HCT116 (cell line): ENCODE results near the gene IGSF3. TPM values are rescaled to one million over a fixed set of nuclear protein-coding genes. Genes with fewer than 3 reads are reported as not detected.

Experiments
- ATAC-seq: fragments of 200-7000 bp; cut with Tn5 transposase; 2 replicates; pipeline ENCODE4 v1.9.1; 2020; ENCODE audit warnings: mild to moderate bottlenecking, moderate library complexity
- BruUV-seq: library from RNA; stranded (reverse); fragments of 400-500 nt; replicated peaks from 2 replicates; lab custom pipeline; 2021; lab: Mats Ljungman, UMichigan
- CTCF ChIA-PET: fragments of 300-600 bp; sonication (Branson Sonifier 250); formaldehyde crosslinking; loops from one replicate; lab custom pipeline; 2021; ENCODE audit warnings: antibody characterized with exemption; lab: Charles Lee
- POLR2A ChIA-PET: fragments of 300-600, 350-600 bp; sonication (Branson Sonifier 250); formaldehyde crosslinking; loops from one replicate; lab custom pipeline; 2021; ENCODE audit warnings: antibody characterized with exemption; lab: Charles Lee
- RAD21 ChIA-PET, 2 experiments: fragments of 300-600 bp; sonication (Branson Sonifier 250); formaldehyde crosslinking; loops; one replicate each; lab custom pipeline; 2023; ENCODE audit warnings: low total read pairs in 2 of 2; ENCODE audit not compliant: uncharacterized antibody in 2 of 2, unreplicated experiment in 2 of 2, low non-redundant PET in 1 of 2; lab: Charles Lee
- DNase-seq: peaks from one replicate; pipeline ENCODE4 v3.0.0-alpha.2; 2010; ENCODE audit warnings: low read depth, low spot score
- H2AFZ ChIP-seq: fragments of 200-600 bp; shearing (Covaris generic), sonication (generic); 2 replicates; pipeline ENCODE4 v1.6.1; 2017; ENCODE audit warnings: low read depth, mixed run types, mixed read lengths, antibody characterized with exemption, low read length; ENCODE audit not compliant: poor library complexity, severe bottlenecking
- H3K27ac ChIP-seq: 2 replicates; pipeline ENCODE4 v1.5.1; 2012; ENCODE audit warnings: low read depth, low read length
- H3K27me3 ChIP-seq: fragments of 200-600 bp; sonication (generic); 2 replicates; pipeline ENCODE4 v1.6.1; 2016; ENCODE audit warnings: mixed run types, low read length, mixed read lengths; ENCODE audit not compliant: insufficient read depth
- H3K36me3 ChIP-seq, 2 experiments: fragments of 200-500 bp in 1 of 2; fragments of 200-600 bp in 1 of 2; sonication (Bioruptor generic) in 1 of 2; sonication (generic) in 1 of 2; 2 replicates each; pipeline versions ENCODE4 v1.5.1 to v1.6.1; 2014 to 2016; ENCODE audit warnings: low read length in 2 of 2, inconsistent platforms in 1 of 2, mixed read lengths in 1 of 2, mixed run types in 1 of 2; ENCODE audit not compliant: insufficient read depth in 2 of 2, control insufficient read depth in 1 of 2
- H3K4me1 ChIP-seq, 2 experiments: fragments of 200-600 bp in 1 of 2; sonication (generic) in 1 of 2; 2 replicates each; pipeline versions ENCODE4 v1.5.1 to v1.6.1; 2012 to 2017; ENCODE audit warnings: low read length in 2 of 2, inconsistent platforms in 1 of 2, mild to moderate bottlenecking in 1 of 2, mixed read lengths in 1 of 2, mixed run types in 1 of 2, moderate library complexity in 1 of 2; ENCODE audit not compliant: insufficient read depth in 2 of 2, control insufficient read depth in 1 of 2
- H3K4me2 ChIP-seq: fragments of 200-600 bp; sonication (generic); 2 replicates; pipeline ENCODE4 v1.6.1; 2017; ENCODE audit warnings: mixed run types, low read length, mixed read lengths
- H3K4me3 ChIP-seq, 2 experiments: fragments of 200-600 bp in 1 of 2; sonication (generic) in 1 of 2; replicated peaks in 1 of 2; 2 replicates each; pipeline ENCODE4 v1.5.1; 2011 to 2016; ENCODE audit warnings: low read length in 2 of 2, control low read depth in 1 of 2, low read depth in 1 of 2, mild to moderate bottlenecking in 1 of 2, mixed read lengths in 1 of 2, mixed run types in 1 of 2
- H3K79me2 ChIP-seq: fragments of 200-600 bp; sonication (generic); 2 replicates; pipeline ENCODE4 v1.6.1; 2017; ENCODE audit warnings: mild to moderate bottlenecking, mixed run types, low read length, moderate library complexity, mixed read lengths; ENCODE audit not compliant: insufficient read depth
- H3K9ac ChIP-seq: fragments of 200-600 bp; sonication (generic); 2 replicates; pipeline ENCODE4 v1.6.1; 2016; ENCODE audit warnings: low read length, mixed read lengths
- H3K9me2 ChIP-seq: fragments of 200-600 bp; sonication (generic), shearing (Covaris generic); 2 replicates; pipeline ENCODE4 v1.6.1; 2017; ENCODE audit warnings: mixed run types, mild to moderate bottlenecking, moderate library complexity; ENCODE audit not compliant: insufficient read depth
- H3K9me3 ChIP-seq, 2 experiments: fragments of 200-500 bp in 1 of 2; fragments of 200-600 bp in 1 of 2; sonication (Bioruptor generic) in 1 of 2; sonication (generic) in 1 of 2; 2 replicates each; pipeline ENCODE4 v1.6.1; 2014 to 2017; ENCODE audit warnings: low read length in 2 of 2, mixed read lengths in 2 of 2, inconsistent platforms in 1 of 2, low read depth in 1 of 2, mild to moderate bottlenecking in 1 of 2, mixed run types in 1 of 2, moderate library complexity in 1 of 2; ENCODE audit not compliant: control insufficient read depth in 1 of 2, insufficient read depth in 1 of 2
- H4K20me1 ChIP-seq: fragments of 200-600 bp; sonication (generic), shearing (Covaris generic); 2 replicates; pipeline ENCODE4 v1.6.1; 2017; ENCODE audit warnings: mixed run types, mild to moderate bottlenecking, moderate library complexity; ENCODE audit not compliant: insufficient read depth
- EZH2phosphoT487 ChIP-seq: fragments of 200-600 bp; IDR thresholded peaks from 2 replicates; pipeline ENCODE4 v1.6.1; 2018; ENCODE audit warnings: antibody characterized with exemption, borderline replicate concordance
- POLR2A ChIP-seq: IDR thresholded peaks from 2 replicates; pipeline ENCODE4 v1.7.0; 2011; ENCODE audit warnings: borderline replicate concordance; ENCODE audit not compliant: insufficient read depth, insufficient read length; ENCODE audit errors: extremely low read depth
- RAD21 ChIP-seq: IDR thresholded peaks from 2 replicates; pipeline ENCODE4 v1.6.1; 2012; ENCODE audit warnings: low read depth, mild to moderate bottlenecking
- SIN3A ChIP-seq: IDR thresholded peaks from 2 replicates; pipeline ENCODE4 v1.6.1; 2012; ENCODE audit warnings: low read depth
- SP1 ChIP-seq: IDR thresholded peaks from 2 replicates; pipeline ENCODE4 v1.6.1; 2012; ENCODE audit warnings: low read depth
- SRF ChIP-seq: IDR thresholded peaks from 2 replicates; pipeline ENCODE4 v1.6.1; 2012; ENCODE audit warnings: low read depth
- YY1 ChIP-seq: IDR thresholded peaks from 2 replicates; pipeline ENCODE4 v1.6.1; 2011; ENCODE audit warnings: low read length, low read depth, moderate library complexity, mild to moderate bottlenecking; ENCODE audit not compliant: insufficient replicate concordance; ENCODE audit errors: extremely low read depth
- ZFX ChIP-seq: fragments of 450-650 bp; IDR thresholded peaks from 2 replicates; pipeline ENCODE4 v1.6.1; 2017
- intact Hi-C: fragments of 100-400 bp; cut with micrococcal nuclease; formaldehyde crosslinking; loops from 2 replicates; pipeline ENCODE4 v1.10.0; 2022
- total RNA-seq: library from RNA; stranded (reverse); gene quantifications from one replicate; pipeline ENCODE4 v1.2.1, GENCODE V29; 2021; ENCODE audit not compliant: unreplicated experiment
- TF ChIP-seq, protein P1 (sequence below): IDR thresholded peaks from 2 replicates; pipeline ENCODE4 v1.6.1; 2011; ENCODE audit warnings: mild to moderate bottlenecking, low read length, moderate library complexity; ENCODE audit not compliant: insufficient replicate concordance; ENCODE audit errors: extremely low read depth

Gene IGSF3
- total RNA-seq, 1 experiment from 2014 or later = 18.6 TPM

DNA sequence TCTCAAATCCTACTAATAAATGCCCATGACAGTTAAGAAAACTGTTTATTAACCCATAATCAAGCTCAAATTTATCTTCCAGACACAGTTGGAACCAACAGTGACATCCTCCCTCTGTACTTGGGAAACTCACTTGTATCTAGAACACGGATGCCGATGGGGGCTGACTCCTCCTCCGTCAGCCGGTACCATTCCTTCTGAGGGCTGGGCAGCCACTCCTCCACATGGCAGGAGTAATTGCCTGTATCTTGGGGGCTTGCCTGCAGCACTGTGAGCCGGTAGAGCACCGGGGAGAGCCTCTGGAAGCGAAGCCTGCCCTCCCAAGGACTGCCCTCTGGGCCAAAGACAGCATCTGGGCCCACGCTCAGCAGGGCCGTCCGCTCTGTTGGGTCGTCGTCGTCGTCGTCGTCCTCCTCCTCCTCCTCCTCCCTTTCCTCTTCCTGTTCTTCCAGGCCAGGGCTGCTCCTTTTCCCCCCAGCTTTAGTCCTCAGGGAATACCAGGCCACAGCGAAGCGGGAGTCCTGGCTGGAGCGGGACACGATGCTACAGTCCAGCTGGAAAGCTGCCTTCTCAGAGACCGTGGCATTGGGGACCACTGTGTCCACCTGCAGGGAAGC is 88.2 kb downstream of the IGSF3 start:
- Histone ChIP-seq H3K4me2 (no peak overlapping the region), H3K9me2 (no peaks in the 10 kb centered on the region), H3K9ac (no peak overlapping the region), H3K9me3 (no peaks in the 10 kb centered on the region), H3K79me2 (no peaks in the 10 kb centered on the region), H4K20me1 (no peaks in the 10 kb centered on the region), H3K27ac (no peak overlapping the region), H3K27me3 (no peaks in the 10 kb centered on the region), H3K4me3 (no peak overlapping the region), H2AFZ (no peak overlapping the region), H3K36me3 (no peaks in the 10 kb centered on the region), H3K4me1 (no peaks in the 10 kb centered on the region)
- ChIA-PET POLR2A (no interaction called here), CTCF (no interaction called here), RAD21 (no interaction called here)
- no TSS peak for BruUV-seq
- ATAC-seq (no peak), DNase-seq (no peak)
- no peak for TF ChIP-seq RAD21
- no peak for TF ChIP-seq POLR2A
- no peak for TF ChIP-seq SRF
- TF ChIP-seq YY1 = no peak
- TF ChIP-seq SP1 = no peak
- TF ChIP-seq, protein P1, sequence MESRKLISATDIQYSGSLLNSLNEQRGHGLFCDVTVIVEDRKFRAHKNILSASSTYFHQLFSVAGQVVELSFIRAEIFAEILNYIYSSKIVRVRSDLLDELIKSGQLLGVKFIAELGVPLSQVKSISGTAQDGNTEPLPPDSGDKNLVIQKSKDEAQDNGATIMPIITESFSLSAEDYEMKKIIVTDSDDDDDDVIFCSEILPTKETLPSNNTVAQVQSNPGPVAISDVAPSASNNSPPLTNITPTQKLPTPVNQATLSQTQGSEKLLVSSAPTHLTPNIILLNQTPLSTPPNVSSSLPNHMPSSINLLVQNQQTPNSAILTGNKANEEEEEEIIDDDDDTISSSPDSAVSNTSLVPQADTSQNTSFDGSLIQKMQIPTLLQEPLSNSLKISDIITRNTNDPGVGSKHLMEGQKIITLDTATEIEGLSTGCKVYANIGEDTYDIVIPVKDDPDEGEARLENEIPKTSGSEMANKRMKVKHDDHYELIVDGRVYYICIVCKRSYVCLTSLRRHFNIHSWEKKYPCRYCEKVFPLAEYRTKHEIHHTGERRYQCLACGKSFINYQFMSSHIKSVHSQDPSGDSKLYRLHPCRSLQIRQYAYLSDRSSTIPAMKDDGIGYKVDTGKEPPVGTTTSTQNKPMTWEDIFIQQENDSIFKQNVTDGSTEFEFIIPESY = no peak
- no peak for TF ChIP-seq ZFX
- TF ChIP-seq SIN3A = no peak
- no peak for TF ChIP-seq EZH2phosphoT487
- intact Hi-C loops = loop anchor here (10.0 kb wide), 1 partner anchor 145 kb away; no protein-coding TSS in a partner anchor
